ENCODE results near the gene CAMKMT.
"Not testable (repeated sequence)": the region's sequence is repeated elsewhere in the genome, so short reads cannot be mapped to it uniquely, and the experiment has no call there.

The CAMKMT gene

DNA sequence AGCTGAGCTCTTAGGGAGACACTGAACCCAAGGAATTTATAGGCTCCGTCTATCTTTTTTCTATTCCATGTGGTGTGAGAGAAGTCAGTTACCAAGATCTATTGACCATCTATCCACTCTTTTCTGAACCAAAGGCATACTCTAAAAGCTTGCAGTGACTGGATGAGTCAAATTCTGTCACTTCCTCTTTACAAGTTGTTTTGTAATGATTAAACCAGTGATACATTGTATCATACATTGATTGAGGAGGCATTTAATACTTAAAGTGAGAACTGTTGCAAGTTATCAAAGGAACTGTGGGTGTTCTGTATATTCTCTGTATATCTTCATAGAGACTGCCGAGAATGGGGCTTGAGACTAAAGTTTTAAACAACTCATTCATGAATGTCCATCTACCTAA is 188.8 kb downstream of the CAMKMT start:
- DNase-seq (ENCODE audit: low read depth), result no peak

DNA sequence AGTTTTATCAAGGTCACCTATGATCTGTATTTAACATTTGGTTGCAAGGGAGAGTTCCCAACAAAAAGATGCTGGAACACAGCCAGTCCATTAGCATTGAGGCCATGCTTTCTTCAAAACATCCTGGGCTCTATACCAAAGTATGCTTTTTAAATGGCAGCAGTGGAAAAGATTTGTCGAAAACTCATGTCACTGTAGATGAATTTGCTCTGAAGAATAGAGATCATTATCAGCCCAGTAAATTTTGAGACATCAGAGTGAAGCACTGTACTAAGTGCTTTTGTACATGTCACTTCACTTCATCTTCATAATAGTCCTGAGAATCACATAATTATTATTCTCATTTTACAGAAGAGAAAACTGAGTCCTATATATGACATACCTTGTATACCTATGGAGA is 189.8 kb downstream of the CAMKMT start:
- no peak for DNase-seq (ENCODE audit: low read depth)

DNA sequence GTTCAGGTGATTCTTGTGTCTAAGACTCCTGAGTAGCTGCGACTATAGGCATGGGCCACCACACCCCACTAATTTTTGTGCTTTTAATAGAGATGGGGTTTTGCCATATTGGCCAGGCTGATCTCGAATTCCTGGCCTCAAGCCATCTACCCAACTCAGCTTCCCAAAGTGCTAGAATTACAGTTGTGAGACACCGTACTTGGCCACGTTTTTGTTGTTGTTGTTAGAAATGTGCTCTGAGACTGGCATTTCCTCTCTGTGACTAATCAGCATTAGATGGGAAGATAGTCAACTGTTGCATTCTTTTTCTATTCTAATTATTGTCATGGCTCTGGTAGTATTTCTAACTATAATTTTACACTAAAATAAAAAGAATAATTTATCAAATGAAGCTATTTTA is 191.7 kb downstream of the CAMKMT start:
- peak; percentile 52 for DNase-seq (ENCODE audit: low read depth)

DNA sequence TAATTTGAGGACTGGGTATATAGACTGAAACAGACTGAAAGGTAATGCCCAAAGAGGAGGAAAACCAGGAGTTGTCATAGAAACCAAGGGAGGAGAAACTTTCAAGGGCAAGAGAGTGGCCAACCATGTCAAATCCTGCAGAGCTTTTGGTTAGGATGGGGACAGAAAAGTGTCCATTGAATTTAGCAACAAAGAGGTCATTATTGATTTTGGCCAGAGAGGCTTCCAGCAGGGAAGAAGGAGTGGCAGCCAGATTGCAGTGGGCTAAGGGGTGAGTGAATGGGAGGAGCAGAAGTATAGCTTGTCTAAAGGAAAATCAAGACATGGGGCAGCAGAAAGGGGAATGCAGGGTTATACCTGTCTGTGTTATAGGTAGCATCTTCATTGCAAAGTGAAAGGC is 194.0 kb downstream of the CAMKMT start:
- DNase-seq (ENCODE audit: low read depth), result no peak

DNA sequence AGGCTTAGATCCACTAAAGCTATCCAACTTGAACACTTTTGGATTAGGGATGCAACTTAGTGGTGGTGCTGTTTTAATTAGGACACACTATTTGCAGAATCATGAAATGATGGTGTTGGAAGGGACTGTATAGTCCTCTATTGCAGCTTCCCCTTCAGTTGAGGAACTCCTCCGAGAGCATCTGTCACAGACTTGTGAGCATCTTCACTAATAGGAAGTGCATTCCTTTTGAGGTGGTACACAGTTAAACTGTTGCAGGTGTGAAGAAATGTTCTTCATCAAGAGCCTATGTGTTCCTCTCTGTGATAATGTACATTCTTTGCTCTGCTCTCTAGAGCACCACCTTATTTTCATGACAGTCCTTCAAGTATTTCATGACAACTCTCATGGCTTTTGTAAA is 197.4 kb downstream of the CAMKMT start:
- DNase-seq (ENCODE audit: low read depth), result no peak

DNA sequence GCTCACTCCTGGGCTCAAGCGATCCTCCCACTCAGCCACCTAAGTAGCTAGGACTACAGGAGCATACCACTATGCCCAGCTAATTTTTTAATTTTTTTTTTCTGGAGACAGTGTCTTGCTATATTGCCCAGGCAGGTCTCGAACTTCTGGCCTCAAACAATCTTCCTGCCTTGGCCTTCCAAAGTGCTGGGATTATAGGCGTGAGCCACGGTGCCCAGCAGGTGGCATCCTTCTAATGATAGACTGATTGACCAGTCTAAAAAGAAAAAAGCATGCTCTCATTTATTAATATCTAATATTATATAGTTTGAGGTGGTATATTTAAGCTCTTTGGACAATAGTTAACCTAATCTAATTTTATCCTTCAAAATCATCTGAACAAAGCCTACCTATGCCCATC is 198.6 kb downstream of the CAMKMT start:
- no peak for DNase-seq (ENCODE audit: low read depth)

DNA sequence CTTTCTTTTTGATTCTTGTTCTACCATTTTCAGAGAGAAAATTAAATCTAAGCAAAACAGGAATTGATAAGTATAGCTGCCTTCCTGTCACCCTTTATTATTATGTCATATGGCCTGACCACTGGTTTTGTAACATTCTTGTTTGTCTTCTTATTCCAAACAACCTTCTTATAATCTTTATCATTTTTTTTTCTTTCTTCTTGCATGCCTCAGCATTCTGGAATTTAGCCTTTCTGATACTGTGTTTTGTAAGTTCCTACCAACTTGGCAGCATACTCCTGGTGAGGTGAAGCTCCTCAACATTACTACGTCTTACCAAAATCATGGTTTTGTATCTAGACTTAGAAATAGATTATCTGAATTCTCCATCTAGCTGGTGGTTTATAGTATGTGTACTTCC is 199.2 kb downstream of the CAMKMT start:
- DNase-seq (ENCODE audit: low read depth), result no peak

DNA sequence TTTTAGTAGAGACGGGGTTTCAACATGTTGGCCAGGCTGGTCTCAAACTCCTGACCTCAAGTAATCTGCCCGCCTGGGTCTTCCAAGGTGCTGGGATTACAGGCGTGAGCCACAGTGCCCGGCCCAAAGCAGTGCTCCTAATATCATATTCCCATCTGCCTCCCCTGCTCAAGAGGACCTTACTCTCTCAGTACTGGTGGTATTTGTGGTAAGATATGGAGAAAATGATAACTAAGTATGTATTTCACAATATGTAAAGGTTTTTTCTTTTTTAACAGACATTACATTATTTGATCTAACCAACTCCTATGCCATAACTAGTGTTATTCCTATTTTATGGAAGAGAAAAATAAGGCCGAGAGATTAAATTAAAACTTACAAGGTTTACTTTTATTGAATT is 201.0 kb downstream of the CAMKMT start:
- no peak for DNase-seq (ENCODE audit: low read depth)

DNA sequence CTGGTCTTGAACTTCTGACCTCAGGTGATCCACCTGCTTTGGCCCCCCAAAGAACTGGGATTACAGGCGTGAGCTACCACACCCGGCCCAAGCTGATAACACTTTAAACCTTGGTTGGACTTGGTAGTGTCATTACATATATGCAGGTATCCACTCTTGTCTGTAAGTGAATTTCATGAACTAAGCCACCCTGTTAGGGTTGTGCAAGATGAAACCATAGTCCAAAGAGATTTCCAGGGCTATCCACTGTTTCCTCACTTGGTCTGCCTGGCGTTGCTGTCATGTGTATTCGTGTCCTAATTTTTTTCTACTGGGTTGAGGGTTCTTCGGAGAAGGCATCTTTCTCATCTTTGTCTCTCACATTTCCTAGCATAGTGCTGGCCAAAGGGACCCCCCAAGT is 203.0 kb downstream of the CAMKMT start:
- DNase-seq (ENCODE audit: low read depth), result no peak

DNA sequence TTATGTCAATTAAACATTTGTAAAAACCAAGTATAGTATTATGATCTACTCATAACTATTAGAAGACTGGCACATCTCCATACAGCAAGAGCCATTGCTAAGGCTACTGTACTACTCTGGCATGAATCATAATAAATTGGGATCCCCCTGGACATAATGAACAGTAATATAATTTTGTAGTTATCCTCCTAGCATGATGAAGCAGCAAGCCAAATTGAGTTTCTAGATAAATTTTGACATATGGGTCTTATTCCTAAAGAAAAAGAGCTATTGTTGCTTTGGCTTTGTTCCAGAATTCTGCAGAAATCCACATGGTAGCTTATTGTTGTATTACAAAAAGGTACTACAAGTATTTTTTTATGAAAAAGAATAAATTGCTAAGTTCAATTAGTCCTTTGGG is 204.3 kb downstream of the CAMKMT start:
- DNase-seq (ENCODE audit: low read depth), result no peak

DNA sequence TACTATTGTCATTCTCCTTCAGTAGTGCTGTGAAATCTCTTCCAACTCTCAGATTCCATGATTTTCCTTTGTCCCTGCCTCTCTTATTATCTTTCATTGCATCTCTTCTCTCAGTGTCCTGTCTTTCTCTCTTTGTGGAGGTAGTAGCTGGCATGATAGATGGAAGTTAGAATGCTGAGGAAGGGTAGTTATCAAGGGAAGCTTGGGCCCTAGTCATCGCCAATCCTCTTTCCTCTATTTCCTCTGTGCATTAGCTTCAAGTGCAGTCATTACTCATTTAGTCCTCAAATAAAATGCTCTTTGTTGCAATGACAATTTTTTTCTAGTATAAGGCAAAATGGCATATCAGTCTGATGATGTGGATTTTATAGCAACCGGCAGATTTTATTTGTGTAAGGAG is 207.7 kb downstream of the CAMKMT start:
- no peak for DNase-seq (ENCODE audit: low read depth)

DNA sequence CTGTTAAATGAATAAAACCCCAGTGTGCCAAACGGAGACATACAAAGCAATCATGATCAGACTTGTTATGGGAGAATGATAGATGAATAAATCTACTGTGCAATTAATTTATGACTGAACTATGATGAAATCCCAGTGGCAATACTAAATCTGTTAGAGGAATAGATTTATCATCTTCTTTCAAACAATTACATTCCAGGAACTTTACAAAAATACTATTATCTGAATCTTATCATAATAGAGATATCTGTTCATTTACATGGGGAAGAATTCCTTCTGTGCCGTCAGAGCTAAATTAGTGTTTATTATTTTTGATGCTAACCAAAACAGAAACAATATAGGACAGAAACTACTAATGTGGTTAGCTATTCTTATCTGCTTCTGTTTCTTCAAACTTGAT is 208.5 kb downstream of the CAMKMT start:
- no peak for DNase-seq (ENCODE audit: low read depth)

DNA sequence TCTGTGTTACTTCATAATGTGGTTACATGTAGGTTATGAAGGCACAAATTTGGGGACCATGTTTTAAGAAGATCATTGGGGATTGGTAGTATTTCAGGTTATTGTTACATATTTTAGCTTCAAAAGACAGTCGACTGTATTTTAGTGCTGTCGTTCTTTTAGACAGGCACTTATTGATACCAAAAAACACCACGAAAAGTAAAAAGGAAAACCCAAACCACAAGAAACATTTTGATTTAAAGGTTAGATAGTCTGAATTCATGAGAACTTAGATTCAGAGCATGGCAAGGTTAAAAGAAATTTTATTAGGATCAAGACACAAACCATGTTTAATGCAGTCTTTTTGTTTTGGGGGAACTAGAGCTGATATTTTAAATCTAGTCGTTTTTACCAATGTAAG is 209.0 kb downstream of the CAMKMT start:
- DNase-seq (ENCODE audit: low read depth), result no peak

DNA sequence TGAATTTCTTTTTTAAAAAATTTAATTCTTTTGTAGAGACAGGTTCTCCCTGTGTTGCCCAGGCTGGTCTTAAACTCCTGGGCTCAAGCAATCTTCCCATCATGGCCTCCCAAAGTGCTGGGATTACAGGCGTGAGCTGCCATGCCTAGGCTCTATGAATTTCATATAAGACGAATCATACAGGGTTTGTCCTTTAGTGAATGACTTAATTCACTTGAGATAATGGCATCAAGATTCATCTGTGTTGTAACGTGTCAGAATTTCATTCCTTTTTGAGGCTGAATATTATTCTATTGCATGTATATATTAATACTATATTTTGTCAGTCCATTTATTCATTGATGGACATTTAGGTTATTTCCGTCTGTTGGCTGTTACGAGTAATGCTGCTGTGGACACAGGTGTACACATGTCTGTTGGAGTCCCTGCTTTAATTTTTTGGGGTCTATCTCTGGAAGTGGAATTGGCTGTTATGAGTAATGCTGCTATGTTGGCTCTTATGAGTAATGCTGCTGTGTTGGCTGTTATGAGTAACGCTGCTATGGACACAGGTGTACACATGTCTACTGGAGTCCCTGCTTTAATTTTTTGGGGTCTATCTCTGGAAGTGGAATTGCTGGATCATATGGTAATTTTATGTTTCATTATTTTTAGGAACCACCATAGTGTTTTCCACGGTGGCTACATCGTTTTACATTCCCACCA is 210.6 kb downstream of the CAMKMT start:
- no peak for DNase-seq (ENCODE audit: low read depth)

DNA sequence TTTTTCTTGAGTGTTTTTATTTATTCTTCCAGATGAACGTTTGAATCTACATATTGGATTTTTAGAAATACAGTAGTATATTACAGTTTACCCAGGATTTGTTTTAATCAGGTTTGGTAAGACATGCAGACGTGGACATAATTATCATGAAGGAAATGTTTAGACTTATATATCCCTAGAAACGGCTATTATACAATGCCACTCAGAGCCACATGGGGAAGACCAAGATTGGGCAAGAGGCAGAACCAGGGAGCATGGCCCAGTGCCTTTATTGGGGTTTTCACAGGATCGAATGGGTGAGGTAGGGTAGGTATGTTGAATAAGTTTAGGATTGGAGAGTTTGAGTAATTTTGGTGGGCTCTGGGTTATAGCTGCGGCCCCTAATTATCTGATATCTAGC is 212.2 kb downstream of the CAMKMT start:
- no peak for DNase-seq (ENCODE audit: low read depth)

DNA sequence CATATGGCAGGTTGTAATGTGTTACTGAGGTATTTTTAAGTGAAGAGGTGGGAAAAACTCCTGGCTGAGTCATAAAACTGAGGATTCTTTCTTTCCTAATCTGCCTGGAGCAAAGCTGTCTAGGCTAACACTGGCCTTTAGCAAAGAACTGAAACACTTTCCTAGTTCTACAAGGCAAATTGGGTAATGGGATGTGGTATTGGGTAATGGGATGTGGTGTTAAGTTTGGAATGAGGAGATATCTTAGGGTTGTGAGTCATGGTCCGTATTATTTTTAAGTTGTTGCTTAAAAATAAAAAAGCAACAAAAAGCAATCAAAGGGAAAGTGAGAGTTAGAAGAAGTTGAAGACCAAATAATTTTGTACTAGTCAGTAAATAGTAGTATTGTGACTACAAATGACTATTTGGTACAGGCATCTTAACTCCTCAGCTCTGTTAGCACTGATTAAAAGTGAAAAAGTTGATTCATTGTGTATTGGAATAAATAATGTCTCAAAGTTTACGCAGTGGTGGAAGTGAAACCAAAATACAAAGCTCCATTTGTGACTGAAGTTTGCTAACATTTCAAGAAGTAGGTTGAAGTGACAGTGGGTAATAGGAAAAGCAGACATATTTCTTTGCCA is 216.8 kb downstream of the CAMKMT start:
- DNase-seq (ENCODE audit: low read depth), result peak; percentile 23

DNA sequence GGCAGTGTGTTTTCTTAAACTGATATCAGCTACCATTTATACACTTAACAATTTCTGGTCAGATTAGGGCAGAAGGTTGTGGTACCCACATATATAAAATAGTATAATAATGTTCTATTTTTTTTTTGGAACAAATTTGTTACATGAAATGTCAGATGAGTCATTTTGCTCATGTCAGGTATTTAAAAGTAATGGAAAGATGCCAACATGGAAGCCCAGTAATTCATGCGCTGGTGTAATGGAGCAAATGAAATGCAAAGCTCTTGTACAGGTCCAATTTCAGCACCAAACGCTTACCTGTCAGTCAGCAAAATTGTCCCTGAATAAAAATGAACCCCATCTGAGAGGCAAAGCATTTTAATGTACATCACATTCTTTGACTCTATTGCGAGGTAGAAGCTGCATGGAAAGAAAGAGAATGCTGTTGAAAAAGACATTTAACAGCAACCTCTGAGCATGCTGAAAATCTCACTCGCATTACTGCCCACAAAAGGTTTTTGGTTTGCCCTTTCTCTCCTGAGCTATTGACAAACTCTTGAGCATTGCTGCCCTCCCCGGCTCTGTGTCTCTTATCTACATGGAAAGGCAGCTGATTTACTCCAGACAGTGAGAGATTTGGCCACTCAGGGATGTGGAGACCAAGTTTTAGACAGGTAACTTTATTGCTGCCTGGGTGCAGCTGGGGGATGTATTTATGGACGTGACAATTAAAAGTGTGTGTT is 217.5 kb downstream of the CAMKMT start:
- no peak for DNase-seq (ENCODE audit: low read depth)

DNA sequence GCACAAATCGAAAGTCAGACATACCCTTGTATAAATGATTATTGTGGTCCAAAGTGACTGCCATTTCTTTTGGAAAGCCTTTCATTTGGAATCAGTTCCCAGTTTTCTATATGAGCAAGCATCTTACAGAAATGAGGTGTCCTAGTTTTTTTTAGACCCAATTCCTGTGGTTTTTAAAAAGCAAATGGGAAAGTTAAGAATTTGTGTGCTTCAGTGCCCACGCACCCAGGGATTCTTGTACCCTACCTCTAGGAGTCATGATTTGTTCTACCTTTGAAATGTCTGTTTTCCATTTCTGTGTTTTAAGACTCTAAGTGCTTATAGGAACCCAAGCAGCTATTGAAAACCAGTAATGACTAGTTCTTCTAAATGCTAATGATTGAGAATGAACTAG is 218.1 kb downstream of the CAMKMT start:
- DNase-seq (ENCODE audit: low read depth), result no peak

DNA sequence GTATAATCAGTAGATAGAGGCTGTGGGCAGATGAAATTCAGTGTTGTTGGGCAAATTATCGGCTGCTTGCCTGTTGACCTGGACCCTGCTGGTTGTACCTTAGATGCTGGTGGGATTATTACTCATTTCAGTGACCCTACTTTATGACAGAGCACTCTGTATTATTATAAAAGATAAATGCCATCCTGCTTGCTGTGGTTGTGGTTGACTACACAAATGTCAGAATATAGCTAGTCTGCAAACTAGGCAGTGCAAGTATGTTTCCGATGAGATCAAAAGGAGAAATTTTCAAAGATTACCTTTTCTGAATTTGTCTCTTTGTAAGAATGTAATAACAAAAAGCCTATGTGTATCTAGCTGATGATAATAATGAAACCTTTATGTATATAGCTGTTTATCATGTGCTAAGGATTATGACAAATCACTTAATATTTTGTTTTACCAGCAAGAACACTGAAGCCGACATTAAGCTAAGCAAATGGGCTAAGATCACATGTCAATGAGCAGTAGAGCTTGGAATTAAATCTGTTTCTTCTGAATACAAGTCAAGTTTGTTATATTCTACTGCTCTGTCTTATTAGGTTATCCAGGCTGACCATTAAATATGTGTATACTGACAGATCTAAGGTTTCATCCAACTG is 219.2 kb downstream of the CAMKMT start:
- no peak for DNase-seq (ENCODE audit: low read depth)

DNA sequence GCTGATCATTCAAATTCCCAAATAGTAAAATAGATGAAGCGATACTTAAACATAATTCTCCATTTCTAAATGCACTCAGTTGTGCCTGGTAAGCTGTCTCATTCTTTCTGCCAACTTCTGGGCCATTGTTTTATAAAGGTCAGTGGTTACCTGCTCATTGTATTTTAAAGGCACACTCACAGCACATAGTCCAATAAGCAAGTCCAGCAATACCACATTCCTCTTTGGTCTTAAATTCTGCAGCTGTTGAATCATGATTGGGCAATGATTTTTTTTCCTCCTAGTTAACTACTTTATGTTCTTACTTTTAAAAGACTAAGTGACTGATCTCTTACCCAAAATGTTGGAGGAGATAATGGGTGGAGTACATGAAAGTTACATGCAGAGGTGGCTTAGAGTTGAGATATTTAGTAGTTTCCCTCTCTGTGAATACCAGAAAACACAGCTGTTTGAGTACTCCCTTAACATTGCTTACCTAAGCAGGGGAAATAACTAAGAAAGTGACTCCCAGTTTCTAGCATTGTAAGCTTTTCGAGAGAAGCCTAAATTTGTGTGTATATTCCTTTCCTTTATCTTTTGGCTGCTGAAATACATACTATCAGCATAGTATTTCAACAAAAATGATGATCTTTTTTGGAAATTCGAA is 220.7 kb downstream of the CAMKMT start:
- no peak for DNase-seq (ENCODE audit: low read depth)

DNA sequence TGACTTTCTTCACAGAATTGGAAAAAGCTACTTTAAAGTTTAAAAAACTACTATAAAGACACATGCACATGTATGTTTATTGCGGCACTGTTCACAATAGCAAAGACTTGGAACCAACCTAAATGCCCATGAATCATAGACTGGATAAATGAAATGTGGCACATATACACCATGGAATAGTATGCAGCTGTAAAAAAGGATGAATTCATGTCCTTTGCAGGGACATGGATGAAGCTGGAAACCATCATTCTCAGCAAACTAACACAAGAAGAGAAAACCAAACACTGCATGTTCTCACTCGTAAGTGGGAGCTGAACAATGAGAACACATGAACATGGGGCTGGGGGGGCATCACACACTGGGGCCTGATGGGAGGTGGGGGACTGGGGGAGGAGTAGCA is 233.9 kb downstream of the CAMKMT start:
- DNase-seq (ENCODE audit: low read depth), result not testable (repeated sequence)

DNA sequence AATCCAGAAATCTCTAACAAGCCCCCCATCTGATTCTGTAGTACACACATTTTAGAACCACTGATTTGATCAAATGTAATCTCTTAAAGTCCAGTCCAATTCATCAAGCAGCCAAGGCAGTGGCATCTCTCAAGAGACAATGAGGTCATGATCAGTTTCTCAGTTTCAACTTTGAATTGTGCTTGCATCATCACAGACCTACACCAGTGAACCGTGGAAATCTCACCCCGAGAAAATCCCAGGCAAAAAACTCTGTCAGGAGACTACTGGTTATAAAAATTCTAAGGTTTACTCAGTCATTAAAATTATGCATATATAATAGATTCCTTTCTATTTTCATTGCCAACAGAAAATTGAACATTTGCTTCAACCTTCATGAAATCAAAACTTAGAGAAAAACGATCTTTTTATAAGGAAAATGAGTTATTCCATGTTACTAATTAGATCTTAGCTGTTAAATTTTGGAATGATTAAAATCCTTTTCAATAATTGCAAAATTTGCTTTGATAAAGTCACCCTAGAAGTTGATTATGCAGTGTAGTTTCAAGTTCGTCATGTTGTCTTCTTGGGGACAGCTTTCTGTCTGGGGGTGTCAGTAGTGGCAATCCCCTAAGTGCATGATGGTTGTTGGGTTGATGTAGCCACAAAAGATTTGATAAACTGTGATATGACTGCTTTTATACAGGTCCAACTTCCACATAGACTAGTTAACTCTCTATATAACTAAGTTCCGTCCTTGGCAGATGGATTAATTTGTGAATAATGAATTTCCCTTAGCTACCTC is 235.0 kb downstream of the CAMKMT start:
- no peak for DNase-seq (ENCODE audit: low read depth)

All from HS-5 (cell line).